Retinal pigment epithelial cell (primary cell): Measurements from ENCODE around the gene KAT14.
A peak's percentile ranks its signal among the peaks of the same experiment; 100 is the strongest.
"Not testable (repeated sequence)": the region's sequence is repeated elsewhere in the genome, so short reads cannot be mapped to it uniquely, and the experiment has no call there.

ENCODE experiments used
- DNase-seq: peaks from one replicate; pipeline ENCODE4 v3.0.0-alpha.2; 2010; ENCODE audit warnings: low read depth
- H3K4me3 ChIP-seq: 2 replicates; pipeline ENCODE4 v1.5.1; 2011; ENCODE audit warnings: mild to moderate bottlenecking, low read length, control low read depth, moderate library complexity
- TF ChIP-seq, protein P1 (sequence below): conservative IDR thresholded peaks from 2 replicates; pipeline ENCODE4 v1.5.1; 2011; ENCODE audit warnings: low read depth, low read length, control low read depth, inconsistent platforms

KAT14 gene, protein sequence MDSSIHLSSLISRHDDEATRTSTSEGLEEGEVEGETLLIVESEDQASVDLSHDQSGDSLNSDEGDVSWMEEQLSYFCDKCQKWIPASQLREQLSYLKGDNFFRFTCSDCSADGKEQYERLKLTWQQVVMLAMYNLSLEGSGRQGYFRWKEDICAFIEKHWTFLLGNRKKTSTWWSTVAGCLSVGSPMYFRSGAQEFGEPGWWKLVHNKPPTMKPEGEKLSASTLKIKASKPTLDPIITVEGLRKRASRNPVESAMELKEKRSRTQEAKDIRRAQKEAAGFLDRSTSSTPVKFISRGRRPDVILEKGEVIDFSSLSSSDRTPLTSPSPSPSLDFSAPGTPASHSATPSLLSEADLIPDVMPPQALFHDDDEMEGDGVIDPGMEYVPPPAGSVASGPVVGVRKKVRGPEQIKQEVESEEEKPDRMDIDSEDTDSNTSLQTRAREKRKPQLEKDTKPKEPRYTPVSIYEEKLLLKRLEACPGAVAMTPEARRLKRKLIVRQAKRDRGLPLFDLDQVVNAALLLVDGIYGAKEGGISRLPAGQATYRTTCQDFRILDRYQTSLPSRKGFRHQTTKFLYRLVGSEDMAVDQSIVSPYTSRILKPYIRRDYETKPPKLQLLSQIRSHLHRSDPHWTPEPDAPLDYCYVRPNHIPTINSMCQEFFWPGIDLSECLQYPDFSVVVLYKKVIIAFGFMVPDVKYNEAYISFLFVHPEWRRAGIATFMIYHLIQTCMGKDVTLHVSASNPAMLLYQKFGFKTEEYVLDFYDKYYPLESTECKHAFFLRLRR

DNA sequence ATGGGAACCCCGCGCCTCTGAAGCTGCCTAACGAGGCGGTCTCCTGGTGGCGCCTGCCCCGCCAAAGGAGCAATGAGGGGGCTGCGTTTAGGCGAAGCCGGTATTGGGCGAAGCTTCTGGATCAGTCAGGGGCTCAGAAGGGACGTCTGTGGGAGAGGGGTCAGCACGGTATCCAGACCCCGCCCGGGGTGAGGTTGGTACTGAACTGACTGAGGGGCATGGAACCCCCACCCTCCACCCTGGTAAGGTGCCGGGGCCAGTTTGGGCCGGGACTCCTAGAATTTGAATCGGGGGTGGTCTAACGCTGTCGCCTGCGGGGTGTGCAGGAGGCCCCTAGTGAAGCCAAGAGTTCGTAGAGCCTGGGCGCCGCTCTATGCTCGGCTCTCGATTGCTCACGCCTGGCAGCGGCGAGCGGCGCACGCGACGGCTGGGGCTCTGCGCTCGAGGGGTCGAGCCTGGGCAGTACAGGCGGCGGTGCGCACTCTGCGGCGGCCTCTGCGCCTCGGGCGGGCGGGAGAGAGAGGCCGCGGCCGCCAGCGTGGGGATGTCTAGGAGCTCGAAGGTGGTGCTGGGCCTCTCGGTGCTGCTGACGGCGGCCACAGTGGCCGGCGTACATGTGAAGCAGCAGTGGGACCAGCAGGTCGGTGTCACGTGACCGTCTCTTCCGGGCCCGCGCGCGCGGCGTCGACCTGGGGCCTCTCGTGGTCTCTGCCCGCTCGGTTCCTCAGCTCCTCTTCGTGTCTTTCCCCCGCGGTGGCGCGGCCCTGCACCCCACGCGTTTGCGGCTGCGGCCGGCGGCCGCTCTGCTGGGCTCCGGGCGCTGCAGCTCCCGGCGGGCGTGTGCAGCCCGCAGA is at the start of gene KAT14, which contains the start of gene PET117:
Gene KAT14 (plus strand): TSS at position 452 of the 854 bp plus-strand sequence. CDS start 4,798 bp downstream, outside the sequence.
Gene PET117 (plus strand): TSS at position 452 of the 854 bp plus-strand sequence. CDS start 93 bp downstream, at position 545.
- peak; percentile 79 for DNase-seq
- peak within 1 kb of the TSS; percentile 90 for H3K4me3 ChIP-seq
- TF ChIP-seq, protein P1, sequence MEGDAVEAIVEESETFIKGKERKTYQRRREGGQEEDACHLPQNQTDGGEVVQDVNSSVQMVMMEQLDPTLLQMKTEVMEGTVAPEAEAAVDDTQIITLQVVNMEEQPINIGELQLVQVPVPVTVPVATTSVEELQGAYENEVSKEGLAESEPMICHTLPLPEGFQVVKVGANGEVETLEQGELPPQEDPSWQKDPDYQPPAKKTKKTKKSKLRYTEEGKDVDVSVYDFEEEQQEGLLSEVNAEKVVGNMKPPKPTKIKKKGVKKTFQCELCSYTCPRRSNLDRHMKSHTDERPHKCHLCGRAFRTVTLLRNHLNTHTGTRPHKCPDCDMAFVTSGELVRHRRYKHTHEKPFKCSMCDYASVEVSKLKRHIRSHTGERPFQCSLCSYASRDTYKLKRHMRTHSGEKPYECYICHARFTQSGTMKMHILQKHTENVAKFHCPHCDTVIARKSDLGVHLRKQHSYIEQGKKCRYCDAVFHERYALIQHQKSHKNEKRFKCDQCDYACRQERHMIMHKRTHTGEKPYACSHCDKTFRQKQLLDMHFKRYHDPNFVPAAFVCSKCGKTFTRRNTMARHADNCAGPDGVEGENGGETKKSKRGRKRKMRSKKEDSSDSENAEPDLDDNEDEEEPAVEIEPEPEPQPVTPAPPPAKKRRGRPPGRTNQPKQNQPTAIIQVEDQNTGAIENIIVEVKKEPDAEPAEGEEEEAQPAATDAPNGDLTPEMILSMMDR: no peak

DNA sequence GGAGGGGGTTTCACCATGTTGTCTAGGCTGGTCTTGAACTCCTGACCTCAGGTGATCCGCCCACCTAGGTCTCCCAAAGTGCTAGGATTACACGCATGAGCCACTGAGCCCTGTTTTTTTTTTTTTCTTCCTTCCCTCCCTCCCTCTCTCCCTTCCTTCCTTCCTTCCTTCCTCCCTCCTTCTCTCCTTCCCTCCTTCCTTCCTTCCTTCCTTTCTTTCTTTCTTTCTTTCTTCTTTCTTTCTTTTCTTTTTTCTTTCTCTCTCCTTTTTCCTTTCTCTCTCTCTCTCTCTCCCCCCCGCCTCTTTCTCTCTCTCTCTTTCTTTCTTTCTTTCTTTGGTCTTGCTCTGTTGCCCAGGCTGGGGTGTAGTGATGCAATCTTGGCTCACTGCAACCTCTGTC is 49.4 kb upstream of the KAT14 start:
- DNase-seq, H3K4me3 ChIP-seq: not testable (repeated sequence)

DNA sequence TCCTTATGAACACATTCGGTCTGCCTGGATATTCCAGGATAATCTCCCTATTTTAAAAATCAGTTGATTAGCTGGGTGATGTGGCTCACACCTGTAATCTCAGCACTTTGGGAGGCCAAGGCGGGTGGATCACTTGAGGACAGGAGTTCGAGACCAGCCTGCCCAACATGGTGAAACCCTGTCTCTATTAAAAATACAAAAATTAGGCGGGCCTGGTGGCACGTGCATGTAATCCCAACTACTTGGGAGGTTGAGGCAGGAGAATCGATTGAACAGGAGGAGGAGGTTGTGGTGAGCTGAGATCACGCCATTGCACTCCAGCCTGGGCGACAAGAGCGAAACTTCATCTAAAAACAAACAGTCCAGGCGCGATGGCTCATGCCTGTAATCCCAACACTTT is 48.8 kb upstream of the KAT14 start:
- H3K4me3 ChIP-seq, DNase-seq: not testable (repeated sequence)

DNA sequence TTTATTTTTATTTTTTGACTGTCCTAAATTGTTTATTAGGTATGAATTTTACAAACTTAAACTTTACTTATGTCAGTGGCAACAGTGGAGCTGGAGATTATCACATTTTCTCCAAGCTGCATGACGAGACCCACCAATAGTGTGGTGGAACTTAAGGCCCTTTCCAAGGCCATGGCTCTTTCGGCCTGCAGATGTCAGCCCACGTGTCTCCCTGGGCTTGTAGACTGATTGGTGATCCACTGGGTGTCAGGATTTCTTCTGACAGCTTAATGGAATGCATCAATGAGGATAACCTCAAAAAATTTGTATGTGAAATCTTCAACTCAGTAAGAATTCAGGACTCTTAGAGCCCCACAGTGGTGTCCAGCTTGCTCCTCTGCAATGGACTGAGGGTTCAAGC is 47.6 kb upstream of the KAT14 start:
- TF ChIP-seq, protein P1: no peak
- DNase-seq: no peak
- no peak overlapping the region for H3K4me3 ChIP-seq

DNA sequence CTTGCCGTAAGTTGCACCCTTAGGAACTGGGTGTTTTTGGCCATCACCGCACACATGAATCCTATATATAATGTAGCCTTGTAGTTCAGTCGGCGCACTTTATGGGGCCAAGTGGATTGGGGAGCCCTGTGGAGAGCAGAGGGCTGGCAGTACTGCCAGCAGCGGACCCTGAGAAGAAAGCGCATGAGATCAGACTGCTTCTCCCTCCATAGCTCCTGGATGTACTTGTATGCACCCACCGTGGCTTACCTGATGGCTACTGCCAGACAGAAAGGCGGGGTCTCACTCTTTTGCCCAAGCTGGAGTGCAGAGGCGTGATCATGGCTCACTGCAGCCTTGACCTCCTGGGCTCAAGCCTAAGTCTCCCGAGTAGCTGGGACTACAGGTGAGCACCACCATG is 47.2 kb upstream of the KAT14 start:
- TF ChIP-seq, protein P1: no peak
- H3K4me3 ChIP-seq: no peak overlapping the region

DNA sequence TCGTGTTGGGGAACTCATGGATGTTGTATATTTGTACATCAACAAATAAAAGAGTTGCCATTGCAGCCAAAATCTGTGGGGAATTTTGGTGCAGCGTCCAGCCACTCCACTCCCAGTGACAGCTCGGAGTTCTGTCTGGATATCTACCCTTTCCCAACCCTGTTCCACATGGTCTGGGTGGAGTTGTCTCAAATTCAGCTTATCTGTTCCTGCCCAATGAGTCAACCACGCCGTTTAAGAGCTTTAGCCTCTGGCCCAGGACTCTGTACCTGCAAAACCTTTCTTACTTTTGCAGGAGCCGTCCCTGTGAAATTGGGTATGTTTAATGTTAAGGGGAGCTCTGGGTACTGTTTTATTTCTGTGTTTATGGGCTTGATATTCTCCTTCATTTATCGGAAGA is 46.0 kb upstream of the KAT14 start:
- DNase-seq: no peak
- TF ChIP-seq, protein P1: no peak
- H3K4me3 ChIP-seq: no peak overlapping the region

More for the DNA sequence above, 47.2 kb upstream of the KAT14 start:
- DNase-seq: no peak

DNA sequence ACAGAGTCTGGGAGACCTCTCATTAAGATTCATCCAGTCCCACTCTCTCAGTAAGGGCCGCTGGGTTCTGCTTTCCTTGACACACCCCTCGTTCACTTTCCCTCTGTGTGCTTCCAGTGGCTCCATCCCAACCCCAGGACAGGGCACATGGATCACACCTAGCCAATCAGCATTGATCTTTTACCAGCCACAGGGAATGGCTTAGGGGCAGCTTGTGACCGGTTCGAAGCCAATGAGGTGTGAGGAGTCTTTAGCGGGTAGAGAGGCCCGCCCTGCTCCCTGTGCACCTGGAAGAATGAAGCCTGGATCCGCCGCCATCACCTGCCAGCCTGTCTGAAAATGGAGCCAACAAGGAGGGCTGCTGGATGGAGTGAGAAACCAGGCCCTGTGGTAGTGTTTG is 44.8 kb upstream of the KAT14 start:
- no peak for DNase-seq
- no peak overlapping the region for H3K4me3 ChIP-seq
- TF ChIP-seq, protein P1: no peak
